Ovary (tissue), 3 donors: Measurements from ENCODE around the gene KIF21A.

Experiments used
- CTCF ChIP-seq, 3 donors: fragments of 450-650 bp in 2 of 3; fragments of 200-600 bp in 1 of 3; IDR thresholded peaks; one replicate each; pipeline versions ENCODE4 v1.5.1 to v1.8.0; 2016 to 2022; ENCODE audit warnings: antibody characterized with exemption in 3 of 3, mild to moderate bottlenecking in 1 of 3
- EP300 ChIP-seq: sonication (generic); formaldehyde crosslinking; IDR thresholded peaks from one replicate; pipeline ENCODE4 v1.6.1; 2017; ENCODE audit warnings: antibody characterized with exemption
- POLR2A ChIP-seq: fragments of 450-650 bp; IDR thresholded peaks from one replicate; pipeline ENCODE4 v1.6.1; 2017; ENCODE audit warnings: antibody characterized with exemption, mild to moderate bottlenecking, moderate library complexity
- donor health status: DM: no; HTN: no; CAD: no.

GRCh38 chr12:39404000-39404399 is 38.9 kb downstream of the KIF21A start:
- TF ChIP-seq CTCF (IDR thresholded peaks at IDR 0.05) (no peak), POLR2A (no peak), EP300 (no peak)
